DND-41 (cell line): Measurements from ENCODE around the gene INPP5K.

Experiments used
- CTCF ChIP-seq: IDR thresholded peaks from 2 replicates; pipeline ENCODE4 v1.5.1; 2012; ENCODE audit warnings: borderline replicate concordance, low read length, moderate library complexity, mild to moderate bottlenecking; ENCODE audit not compliant: poor library complexity, severe bottlenecking; ENCODE audit errors: extremely low read depth
- EZH2 ChIP-seq: IDR thresholded peaks from 3 replicates; pipeline ENCODE4 v1.6.1; 2012; ENCODE audit warnings: borderline replicate concordance, low read depth, mild to moderate bottlenecking, moderate library complexity, low read length, inconsistent platforms; ENCODE audit not compliant: severe bottlenecking

- TF ChIP-seq CTCF (peak; percentile 24), EZH2 (no peak)
Observed at GRCh38 chr17:1455797-1456599, 60.4 kb downstream of the INPP5K start, which contains the start of gene CRK.
